Uterus (tissue), 2 donors: Measurements from ENCODE around the gene PTPRG.

Source experiments
- CTCF ChIP-seq, 4 experiments: fragments of 200-600 bp in 2 of 4; fragments of 450-650 bp in 2 of 4; sonication (generic) in 2 of 4; IDR thresholded peaks; one replicate each; pipeline ENCODE4 v1.5.1; 2016 to 2019; ENCODE audit warnings: antibody characterized with exemption in 4 of 4, mild to moderate bottlenecking in 2 of 4, moderate library complexity in 1 of 4
- POLR2A ChIP-seq, 2 donors: fragments of 450-650 bp; IDR thresholded peaks; one replicate each; pipeline ENCODE4 v1.6.1; 2016; ENCODE audit warnings: antibody characterized with exemption in 2 of 2, mild to moderate bottlenecking in 1 of 2, moderate library complexity in 1 of 2

GRCh38 chr3:61627768-61628185 lies 66.4 kb downstream of the PTPRG start:
- TF ChIP-seq POLR2A (IDR thresholded peaks at IDR 0.05) = no peak
- no peak for TF ChIP-seq CTCF (IDR thresholded peaks at IDR 0.05)
